SIG-M5 treated with dmso at 0.1 percent for 504 hours (cell line): Measurements from ENCODE around the gene ARL5C.

Source experiments
- DNase-seq: peaks from one replicate; lab custom pipeline; 2025; ENCODE audit not compliant: unreplicated experiment; lab: John Stamatoyannopoulos, UW

The ARL5C gene

DNA sequence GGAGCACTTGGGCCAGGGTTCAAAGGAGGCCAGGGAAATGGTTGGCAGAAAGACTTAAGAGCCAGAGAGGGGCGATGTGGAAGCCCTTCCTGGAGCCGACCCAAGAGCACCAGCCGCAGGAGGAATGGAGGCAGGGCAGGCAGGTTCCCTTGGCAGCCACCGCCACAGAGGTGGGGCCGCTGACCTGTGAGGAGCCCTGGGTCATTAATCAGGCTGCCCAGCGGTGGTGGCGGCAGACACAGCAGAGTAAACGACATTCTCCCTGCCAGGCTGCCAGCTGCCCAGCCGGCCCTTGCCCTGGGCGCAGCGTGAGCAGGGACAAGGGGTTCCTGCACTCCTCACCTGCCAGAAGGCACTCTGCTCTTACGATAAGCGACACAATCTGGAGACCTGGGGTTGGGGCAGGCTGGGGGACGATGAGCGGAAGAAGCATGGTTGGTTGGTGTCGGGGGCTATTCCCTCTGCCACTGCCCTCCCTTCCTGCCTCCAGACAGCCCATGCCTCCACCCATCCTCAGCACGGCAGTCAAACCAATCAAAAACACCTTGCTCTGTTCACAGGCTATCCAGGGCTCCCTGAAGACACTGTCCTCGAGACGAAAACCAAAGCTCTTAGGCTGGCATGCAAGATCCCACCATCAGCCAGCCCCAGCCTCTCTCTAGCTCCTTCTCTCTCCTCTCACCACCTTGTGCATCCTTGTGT is 55.4 kb downstream of the ARL5C start:
- DNase-seq: no peak

DNA sequence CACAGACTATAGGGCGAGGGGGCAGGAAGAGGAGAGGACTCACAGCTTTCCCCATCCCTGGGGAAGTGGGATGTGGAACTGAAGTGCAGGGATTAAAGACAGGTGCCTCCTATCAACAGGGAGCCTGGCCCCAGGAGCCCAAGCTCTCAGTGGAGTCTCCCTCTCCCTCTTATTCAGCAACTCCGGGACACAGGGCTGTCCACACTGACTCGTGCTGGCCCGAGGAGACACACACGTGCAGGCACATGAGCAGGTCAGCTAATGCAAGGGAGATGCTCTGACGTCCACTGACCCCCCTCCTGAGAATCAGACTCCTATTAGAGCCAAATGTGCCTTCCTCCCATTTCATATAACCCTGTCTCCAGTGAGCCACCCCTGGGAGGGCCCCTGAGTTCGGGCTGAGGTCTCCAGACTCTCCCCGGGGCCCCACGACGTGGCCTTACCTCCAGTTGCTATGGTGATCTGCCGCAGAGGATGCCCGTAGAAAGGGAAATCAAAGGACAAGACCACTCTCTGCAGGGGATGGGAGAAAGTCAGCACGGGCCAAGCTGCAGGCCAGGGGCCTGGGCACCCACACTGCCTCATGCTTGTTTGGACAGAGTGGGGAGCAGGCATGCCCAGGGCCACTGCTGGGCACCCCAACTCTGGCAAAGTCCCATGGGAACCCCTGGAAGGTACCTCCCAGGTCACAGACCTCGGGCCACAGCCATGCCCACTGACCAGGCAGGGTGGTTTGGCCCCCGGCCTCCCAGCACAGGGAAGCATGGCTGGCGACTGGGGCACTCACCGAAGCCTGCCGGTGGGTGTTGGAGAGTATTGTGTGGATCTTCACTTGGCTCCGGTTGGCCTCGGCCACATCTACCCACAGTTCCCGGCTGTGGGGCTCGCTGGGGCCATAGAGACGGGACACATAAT is 57.2 kb downstream of the ARL5C start:
- DNase-seq: no peak

DNA sequence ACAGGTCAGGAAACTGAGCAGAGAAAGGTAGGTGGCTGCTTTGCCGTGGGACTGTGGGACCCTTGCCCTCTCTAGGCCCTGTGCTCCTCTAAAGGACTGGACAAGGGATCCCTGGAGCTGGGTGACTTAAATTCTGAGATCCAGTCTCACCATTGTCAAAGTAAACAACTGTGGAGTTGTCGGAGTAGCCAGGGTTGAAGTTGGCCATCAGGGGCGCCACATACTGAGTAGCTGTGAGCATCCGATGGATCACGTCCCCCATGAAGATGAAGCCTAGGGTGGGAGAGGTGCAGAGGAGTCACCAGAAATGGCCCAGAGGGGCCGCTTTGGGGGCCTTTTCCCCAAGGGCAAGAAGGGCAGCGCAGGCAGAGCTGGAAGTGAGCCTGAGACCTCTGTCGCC is 58.0 kb downstream of the ARL5C start:
- no peak for DNase-seq

DNA sequence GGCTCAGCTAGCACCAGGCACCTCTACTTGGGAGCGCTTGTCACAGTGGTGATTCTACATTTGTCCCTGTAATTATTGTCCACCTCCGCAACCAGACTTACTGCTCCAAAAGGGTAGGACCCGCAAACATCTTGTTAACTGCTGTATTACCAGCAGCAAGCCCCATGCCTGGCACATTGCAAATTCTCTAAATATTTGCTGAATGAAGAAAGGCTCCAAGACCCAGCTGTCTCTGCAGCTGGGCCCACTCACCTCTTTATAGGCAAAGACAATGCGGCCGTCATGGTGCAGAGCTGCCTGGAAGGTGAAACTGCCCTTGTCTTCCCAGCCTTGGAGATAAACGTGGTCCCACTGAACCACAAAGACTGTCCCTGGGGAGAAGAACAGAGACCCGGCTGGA is 58.8 kb downstream of the ARL5C start:
- DNase-seq: no peak
